ENCODE measurements around the gene SNRNP70. TPM values are rescaled to one million over a fixed set of nuclear protein-coding genes. Genes with fewer than 3 reads are reported as not detected.

SNRNP70 gene
- total and polyA plus RNA-seq, 8 donors: 87.9 to 883 (median 161) TPM

DNA sequence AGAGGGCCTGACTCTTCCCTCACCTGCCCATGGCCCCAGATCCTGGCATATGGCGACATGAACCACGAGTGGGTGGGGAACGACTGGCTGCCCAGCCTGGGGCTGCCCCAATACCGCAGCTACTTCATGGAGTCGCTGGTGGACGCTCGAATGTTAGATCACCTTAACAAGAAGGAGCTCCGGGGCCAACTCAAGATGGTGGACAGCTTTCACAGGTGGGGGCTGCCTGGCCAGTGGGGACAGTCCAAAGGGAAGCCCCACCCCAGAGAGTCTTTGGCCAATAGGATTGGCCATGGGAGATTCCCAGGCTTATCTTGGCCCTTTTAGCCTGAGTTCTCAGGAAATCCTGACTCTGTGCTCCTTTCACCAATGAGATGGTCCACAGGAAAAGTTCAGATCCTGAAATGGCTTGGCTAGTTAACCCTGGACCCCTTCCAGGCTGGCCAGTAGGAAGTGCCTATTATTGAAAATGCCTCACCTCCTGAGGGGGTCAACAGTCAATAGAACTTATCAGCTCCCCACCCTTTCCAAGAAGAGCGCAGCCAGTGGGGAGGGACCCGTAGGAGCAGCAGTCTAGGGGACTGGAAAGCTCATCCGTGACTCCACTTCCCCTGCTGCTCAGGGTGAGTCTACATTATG lies 62.9 kb downstream of the SNRNP70 start:
- peak overlapping the region in 1 of 4 donors; percentile 68 for H3K27ac ChIP-seq
- no peaks in the 10 kb centered on the region for H3K36me3 ChIP-seq
- ATAC-seq (no peak), DNase-seq (no peak), FAIRE-seq (no peak)
- H3K27me3 ChIP-seq: no peaks in the 10 kb centered on the region
- WGBS, 2 donors: 74 to 87% methylated on average over 11 of the region's 11 CpGs
- peaks cover 6 to 11% (median 7%) of the 10 kb centered on the region in 3 donors for H3K4me1 ChIP-seq
- intact Hi-C loops (cut with DNase I): no loop called here
- peak overlapping the region in 1 of 4 donors; percentile 56 for H3K4me3 ChIP-seq
- TF ChIP-seq, protein P1, sequence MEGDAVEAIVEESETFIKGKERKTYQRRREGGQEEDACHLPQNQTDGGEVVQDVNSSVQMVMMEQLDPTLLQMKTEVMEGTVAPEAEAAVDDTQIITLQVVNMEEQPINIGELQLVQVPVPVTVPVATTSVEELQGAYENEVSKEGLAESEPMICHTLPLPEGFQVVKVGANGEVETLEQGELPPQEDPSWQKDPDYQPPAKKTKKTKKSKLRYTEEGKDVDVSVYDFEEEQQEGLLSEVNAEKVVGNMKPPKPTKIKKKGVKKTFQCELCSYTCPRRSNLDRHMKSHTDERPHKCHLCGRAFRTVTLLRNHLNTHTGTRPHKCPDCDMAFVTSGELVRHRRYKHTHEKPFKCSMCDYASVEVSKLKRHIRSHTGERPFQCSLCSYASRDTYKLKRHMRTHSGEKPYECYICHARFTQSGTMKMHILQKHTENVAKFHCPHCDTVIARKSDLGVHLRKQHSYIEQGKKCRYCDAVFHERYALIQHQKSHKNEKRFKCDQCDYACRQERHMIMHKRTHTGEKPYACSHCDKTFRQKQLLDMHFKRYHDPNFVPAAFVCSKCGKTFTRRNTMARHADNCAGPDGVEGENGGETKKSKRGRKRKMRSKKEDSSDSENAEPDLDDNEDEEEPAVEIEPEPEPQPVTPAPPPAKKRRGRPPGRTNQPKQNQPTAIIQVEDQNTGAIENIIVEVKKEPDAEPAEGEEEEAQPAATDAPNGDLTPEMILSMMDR (IDR thresholded peaks at IDR 0.05): no peak
- no peaks in the 10 kb centered on the region for H3K9me3 ChIP-seq

DNA sequence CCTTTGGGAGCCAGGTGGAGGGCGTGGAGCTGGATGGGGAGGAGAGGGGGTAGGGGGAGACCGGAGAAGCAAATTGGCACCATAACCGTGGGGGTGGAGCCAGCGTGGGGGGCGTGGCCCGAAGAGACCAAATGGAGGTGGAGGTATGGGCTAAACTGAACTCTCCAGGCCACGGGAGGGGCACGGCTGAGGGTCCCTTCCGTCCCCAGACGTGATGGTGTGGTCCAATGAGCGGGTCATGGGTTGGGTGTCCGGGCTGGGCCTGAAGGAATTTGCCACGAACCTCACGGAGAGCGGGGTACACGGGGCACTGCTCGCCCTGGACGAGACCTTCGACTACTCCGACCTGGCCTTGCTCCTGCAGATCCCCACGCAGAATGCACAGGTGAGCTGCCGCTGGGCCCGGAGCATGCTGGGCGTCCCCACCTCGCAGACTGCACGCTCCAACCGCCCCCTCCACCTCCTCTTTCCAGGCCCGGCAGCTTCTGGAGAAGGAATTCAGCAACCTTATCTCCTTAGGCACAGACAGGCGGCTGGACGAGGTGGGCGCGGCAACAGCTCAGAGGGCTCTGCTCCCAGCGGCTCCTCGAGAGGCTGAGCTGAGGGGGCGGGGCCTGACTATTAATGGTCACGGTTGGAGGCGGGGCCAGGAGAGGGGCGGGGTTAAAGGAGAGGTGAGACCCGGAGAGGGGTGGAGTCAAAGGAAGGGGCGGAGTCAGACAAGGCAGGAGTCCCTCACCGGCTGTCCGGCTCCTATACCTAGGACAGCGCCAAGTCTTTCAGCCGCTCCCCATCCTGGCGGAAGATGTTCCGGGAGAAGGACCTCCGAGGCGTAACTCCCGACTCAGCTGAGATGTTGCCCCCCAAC lies 63.8 kb downstream of the SNRNP70 start:
- peak overlapping the region; percentile 42 to 82 (median 56) for H3K4me3 ChIP-seq
- FAIRE-seq (no peak), DNase-seq (peak; percentile 99 to 100 (median 99)), ATAC-seq (peak; percentile 74 to 84 (median 78))
- peak overlapping the region; percentile 60 to 80 (median 73) for H3K27ac ChIP-seq
- WGBS, 2 donors: 2 to 4% methylated on average over 43 to 49 of the region's 49 CpGs
- intact Hi-C loops (cut with DNase I): no loop called here
- TF ChIP-seq, protein P1 (IDR thresholded peaks at IDR 0.05): no peak
- no peaks in the 10 kb centered on the region for H3K36me3 ChIP-seq
- H3K9me3 ChIP-seq: no peaks in the 10 kb centered on the region
- H3K4me1 ChIP-seq: peaks cover 6 to 11% (median 7%) of the 10 kb centered on the region in 3 donors
- no peaks in the 10 kb centered on the region for H3K27me3 ChIP-seq

DNA sequence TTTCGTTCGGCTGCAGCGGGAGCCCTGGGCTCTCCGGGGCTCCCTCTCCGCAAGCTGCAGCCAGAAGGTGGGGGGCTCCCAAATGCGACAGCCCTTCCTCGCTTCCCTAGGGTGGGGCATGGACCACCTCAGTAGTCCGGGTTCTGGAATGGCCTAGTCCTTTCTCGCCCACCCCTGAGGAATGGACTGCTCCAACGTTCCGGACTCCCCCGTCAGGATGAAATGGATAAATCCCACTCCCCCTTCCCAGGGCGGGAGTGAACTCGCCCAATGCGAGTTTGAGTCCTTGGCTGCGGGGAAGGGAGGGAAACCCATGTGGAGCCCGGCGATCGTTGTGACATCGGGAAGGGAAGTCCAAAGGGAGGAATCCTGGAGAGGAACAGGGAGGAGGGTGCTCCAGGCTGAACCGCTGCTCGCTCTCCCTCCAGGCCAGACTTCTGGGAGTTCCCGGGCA lies 64.4 kb downstream of the SNRNP70 start:
- FAIRE-seq: no peak
- ATAC-seq: peak; percentile 34 to 63 (median 57)
- peak in 4 of 6 donors; percentile 69 to 84 (median 76) for DNase-seq
- TF ChIP-seq, protein P1 (IDR thresholded peaks at IDR 0.05): no peak
- Histone ChIP-seq H3K27ac (peak overlapping the region; percentile 60 to 80 (median 73)), H3K4me3 (peak overlapping the region; percentile 42 to 82 (median 56)), H3K4me1 (peaks cover 6 to 11% (median 7%) of the 10 kb centered on the region in 3 donors), H3K27me3 (no peaks in the 10 kb centered on the region), H3K9me3 (no peaks in the 10 kb centered on the region), H3K36me3 (no peaks in the 10 kb centered on the region)
- 0% methylated on average over 23 of the region's 23 CpGs for WGBS, 2 donors
- intact Hi-C loops (cut with DNase I): no loop called here

DNA sequence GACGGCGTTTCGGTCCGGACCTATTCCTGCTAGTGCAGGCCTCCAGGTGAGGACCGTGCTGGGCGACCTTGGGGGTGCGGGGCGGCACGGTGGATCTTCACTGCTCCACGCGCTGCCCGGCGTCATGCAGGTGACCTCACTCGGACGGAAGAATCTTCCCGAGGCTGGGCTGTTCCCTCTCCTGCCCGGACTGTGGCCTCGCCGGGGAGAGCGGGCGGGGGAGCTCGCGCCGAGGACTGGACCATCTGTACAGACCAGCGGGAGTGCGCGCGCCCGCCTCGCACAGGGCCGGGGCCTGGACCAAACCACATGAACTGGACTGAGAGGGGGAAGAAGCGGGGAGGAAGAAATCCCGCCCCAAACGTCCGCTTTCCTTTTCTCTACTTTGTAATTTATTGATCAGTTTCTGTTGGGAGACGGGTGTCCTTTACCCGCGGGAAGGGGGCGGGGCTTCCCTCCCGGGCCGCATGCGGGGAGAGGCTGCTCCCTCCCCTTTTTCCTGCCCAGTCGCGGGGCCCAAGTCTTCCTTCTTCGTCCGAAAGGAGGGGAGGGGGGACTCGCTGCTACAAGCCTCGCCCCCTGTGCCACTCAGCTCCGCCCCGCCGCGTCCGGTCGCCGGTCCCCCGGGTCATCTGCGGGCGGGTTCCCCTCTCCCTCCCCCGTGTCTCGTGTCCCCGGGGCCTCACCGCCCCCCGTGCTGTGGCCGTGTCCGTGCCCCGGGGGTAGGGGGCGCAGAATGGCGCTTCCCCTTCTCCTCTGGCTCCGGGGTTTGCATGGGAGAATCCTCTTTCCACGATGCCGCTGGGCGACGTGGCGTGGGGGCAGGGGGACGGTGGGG lies 65.1 kb downstream of the SNRNP70 start:
- DNase-seq: peak; percentile 88 to 95 (median 90)
- Histone ChIP-seq H3K9me3 (no peaks in the 10 kb centered on the region), H3K27me3 (no peaks in the 10 kb centered on the region), H3K4me3 (peak overlapping the region; percentile 42 to 82 (median 56)), H3K4me1 (peaks cover 6 to 11% (median 7%) of the 10 kb centered on the region in 3 donors), H3K27ac (peak overlapping the region; percentile 60 to 80 (median 73)), H3K36me3 (no peaks in the 10 kb centered on the region)
- ATAC-seq: peak; percentile 69 to 81 (median 74)
- WGBS, 2 donors: 1% methylated on average over 55 to 75 of the region's 75 CpGs
- no peak for FAIRE-seq
- TF ChIP-seq, protein P1 (IDR thresholded peaks at IDR 0.05): no peak
- intact Hi-C loops (cut with DNase I): no loop called here
